Amniotic stem cell (primary cell): ENCODE measurements around the gene OPA1.

Source experiments
- DNase-seq: peaks from one replicate; lab custom pipeline; 2025; lab: John Stamatoyannopoulos, UW

Gene OPA1

GRCh38 chr3:193592841-193593667, at the start of gene OPA1:
Gene OPA1 (plus strand): TSS chr3:193593208. CDS start chr3:193593378, 170 bp downstream.
- DNase-seq: peak; percentile 94

DNA sequence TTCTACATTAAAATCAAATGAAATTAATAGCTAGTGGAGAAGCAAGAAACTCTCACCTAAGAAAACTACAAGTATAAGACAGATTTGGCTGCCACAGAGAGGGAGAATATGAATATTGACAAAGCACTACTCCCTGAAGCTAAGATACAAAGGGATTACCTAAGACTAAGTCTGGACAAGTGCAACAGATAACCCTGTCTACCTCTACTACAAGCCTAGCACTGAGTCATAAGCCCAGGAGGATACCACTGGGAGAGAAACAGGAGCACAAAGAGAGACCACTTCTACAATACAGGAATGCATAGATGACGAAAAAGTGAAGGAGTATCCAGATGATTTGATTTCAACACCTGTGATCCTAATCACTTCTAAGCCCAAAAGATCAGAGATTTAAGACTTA, 48.7 kb upstream of the OPA1 start:
- DNase-seq: no peak

DNA sequence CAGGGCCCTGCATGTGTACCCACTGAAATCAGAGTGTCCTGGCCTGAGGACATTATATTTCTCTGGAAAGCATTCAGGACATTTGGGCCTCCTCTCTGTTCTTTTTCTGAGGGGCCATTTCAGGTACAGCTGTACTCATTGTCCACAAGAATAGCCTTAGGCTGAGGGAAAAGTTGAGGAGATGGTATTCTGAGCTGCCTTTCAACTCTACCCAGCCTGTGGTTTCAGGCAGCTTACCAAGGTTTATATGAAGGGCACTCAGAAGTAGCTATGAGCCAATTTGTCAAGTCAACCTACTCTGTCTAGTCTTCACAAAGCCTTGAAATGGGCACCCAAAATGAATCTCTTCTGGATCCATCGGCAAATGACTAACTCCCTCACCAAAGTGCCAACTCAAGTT, 47.7 kb upstream of the OPA1 start:
- no peak for DNase-seq

- no peak for DNase-seq
Measured at GRCh38 chr3:193546129-193546528, 46.9 kb upstream of the OPA1 start.

DNA sequence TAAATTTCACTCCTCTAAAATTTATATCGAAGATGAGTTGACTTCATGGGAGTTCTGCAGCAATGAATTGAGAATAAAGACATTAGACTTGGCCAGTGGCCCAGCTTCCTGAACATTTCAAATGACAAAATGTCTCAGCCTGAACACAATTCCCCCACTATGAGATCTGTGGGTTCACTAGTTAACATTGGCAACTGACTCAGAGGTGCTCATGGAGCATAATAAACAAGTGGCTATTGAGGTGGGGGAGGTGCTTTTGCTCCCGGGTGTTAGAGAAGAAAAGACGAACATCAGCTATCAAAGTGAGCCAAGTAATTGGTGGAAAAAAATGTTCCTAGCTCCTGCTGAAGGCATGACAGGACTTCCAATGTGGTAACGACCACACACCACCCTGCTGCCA, 44.6 kb upstream of the OPA1 start:
- no peak for DNase-seq

DNA sequence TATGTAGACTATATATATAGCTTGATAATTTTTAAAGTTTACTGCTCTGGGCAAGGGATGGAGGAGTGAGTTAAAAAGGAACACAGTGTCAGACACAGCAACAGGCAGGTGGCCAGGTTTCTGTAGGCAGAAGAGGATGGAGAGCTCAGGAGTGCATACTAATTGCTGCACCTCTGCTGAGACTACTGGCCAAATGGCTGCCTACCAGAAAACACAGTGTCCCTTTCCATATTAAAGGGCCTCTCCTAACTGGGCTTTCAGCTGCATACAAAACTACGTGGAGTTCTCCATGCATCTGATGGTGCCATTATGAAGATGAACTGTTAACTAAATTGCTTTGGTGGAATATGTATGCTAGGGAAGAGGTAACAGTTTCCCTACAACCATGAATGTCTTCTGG, 40.1 kb upstream of the OPA1 start:
- no peak for DNase-seq

GRCh38 chr3:193553586-193553985, 39.4 kb upstream of the OPA1 start:
- DNase-seq: no peak

- DNase-seq: no peak
Measured at GRCh38 chr3:193554811-193555210, 38.2 kb upstream of the OPA1 start, which contains the start of gene ATP13A4. Gene ATP13A4 (minus strand): TSS chr3:193554895. CDS start chr3:193554799, 96 bp downstream.

DNA sequence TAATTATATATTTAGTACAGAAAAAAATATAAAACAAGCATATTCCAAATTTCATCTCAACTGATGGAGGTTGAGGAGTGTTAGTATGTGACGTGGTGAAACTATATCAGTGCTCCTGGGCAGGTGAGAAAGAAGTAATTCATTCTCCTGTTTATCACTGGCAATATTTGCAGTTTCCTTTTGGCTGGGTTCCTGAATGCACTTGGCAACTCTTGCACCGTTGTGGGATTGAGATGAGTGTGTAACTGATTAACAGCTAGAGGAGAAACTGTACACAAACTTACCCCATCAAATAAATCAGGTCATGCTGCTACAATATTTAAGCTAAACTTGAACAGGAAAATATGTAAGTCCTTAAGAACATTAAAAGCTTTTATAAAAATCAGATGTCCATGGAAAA, 36.2 kb upstream of the OPA1 start:
- DNase-seq: no peak

- DNase-seq: no peak
Measured at GRCh38 chr3:193559100-193559499, 33.9 kb upstream of the OPA1 start.

GRCh38 chr3:193560091-193560490, 32.9 kb upstream of the OPA1 start:
- DNase-seq: no peak

- no peak for DNase-seq
Measured at GRCh38 chr3:193560870-193561269, 32.1 kb upstream of the OPA1 start.

- no peak for DNase-seq
Measured at GRCh38 chr3:193563426-193563825, 29.6 kb upstream of the OPA1 start.

DNA sequence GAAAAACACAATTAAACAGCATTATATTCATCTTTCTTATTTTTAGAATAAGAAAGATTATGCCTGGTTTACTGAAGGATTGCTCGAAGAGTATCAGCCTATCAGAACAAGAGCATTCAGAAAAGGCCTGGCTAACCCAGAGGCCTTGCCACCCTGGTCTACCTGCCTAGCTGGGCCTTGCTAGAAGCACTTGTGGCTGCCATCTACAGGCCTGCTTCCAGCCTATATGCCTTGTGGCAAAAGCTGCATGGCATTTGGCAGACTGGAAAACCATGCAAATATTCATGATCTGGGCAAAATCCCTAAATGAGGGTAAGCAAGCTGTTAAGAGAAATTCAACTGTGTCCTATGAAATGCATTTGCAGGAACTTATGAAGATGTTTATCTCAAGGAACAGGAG, 29.0 kb upstream of the OPA1 start:
- DNase-seq: no peak

DNA sequence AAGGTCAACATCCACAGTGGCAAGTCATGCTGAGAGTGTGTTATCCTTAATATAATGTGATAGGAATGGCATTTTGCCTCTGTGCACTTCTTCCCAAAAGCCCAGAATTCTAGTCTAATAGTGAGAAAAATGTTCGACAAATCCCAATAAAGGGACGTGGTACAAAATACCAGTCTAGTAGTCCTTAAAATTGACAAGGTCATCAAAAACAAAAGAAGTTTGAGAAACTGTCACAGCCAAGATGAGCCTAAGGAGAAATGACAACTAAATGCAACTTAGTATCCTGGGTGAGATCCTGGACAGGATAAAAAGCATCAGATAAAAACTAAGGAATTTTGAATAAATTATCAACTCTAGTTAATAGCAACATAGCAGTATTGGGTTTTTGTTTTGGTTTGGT, 23.9 kb upstream of the OPA1 start:
- DNase-seq: no peak

- DNase-seq: peak; percentile 28
Measured at GRCh38 chr3:193572426-193572908, 20.5 kb upstream of the OPA1 start.

DNA sequence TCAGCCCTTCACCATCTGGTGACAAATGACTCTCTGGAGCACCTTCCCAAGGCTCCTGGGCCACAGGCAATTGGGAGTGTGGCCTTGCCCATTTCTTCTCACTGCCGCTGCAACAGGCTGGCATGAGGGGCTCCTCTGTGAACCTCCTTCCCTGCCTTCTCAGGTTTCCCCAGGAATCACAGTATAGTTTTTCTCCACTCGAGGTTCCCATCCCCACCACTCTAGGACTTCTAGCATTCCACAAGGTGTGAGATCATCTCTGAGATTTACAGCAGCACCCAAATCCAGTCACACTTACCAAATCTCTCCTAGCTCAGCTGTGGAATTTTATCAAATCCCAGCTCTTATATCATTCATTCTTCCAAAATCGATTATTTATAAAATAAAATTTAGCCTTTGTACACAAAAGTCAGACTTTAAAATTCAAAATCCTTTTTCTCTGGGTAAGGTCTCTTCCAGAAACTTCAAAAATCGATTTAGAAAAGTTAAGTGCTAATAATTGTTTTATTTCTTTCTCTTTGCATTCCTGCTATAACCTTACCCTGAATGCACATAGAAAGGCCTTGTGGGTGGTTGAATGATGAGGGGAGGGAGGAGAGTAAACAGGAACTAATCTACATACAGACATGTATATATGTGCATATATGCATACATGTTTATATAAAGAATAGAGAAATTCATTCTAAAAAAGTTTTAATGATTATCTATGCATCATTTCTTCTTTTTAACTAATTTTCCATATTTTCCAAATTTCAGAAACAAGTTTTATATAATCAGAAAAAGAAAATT, 19.4 kb upstream of the OPA1 start:
- no peak for DNase-seq

DNA sequence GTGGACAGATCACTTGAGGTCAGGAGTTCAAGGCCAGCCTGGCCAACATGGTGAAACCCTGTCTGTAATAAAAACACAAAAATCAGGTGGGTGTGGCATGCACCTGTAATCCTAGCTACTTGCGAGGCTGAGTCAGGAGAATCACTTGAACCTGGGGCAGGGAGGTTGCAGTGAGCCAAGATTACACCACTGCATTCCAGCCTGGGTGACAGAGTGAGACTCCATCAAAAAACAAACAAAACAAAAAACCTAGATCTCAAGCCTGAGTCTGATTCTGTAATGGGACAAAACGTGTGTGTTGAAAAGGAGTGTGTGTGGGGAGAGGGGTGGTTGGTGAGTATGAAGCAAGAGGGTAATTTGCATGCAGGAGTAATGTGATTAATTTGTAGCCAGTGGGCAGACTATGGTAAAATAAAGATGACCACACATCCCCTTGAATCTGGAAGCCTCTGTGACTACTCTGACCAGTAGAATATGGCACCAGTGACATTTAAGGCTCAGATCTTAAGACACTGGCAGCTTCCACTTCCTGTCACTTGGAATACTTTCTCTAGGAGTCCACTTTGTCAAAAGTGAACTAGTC, 18.4 kb upstream of the OPA1 start:
- DNase-seq: no peak

DNA sequence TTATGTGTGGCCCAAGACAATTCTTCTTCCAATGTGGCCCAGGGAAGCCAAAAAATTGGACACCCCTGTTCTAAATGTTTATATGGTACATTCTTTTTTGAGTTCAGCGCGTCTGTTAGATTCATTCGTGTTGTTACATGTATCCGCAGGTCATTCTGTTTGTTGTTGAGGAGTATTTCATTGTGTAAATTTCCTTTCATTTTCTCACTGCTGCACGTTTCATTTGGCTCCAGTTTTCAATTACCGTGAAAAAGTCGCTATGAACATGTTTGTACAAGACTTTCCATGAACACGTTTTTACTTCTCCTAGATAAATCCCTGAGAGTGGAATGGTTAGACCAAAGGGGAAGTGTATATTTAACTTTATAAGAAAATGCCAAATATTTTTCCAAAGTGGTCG, 7.5 kb upstream of the OPA1 start:
- no peak for DNase-seq

DNA sequence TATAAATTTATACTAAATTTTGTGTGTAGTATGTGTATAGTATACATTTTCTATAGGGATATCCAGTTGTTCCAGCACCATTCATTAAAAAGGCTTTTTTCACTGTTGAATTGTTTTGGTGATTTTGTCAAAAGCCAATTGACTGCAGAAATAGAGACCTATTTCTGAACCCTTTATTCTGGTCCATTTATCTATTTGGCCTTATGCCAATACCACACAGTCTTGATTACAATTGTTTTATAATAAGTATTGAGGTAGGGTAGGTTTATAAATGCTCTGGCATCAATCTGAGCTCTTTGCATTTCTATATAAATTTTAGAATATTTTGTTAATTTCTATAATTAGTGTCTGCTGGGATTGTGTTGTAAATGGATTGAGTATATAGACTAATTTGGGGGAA, 6.5 kb upstream of the OPA1 start:
- no peak for DNase-seq

DNA sequence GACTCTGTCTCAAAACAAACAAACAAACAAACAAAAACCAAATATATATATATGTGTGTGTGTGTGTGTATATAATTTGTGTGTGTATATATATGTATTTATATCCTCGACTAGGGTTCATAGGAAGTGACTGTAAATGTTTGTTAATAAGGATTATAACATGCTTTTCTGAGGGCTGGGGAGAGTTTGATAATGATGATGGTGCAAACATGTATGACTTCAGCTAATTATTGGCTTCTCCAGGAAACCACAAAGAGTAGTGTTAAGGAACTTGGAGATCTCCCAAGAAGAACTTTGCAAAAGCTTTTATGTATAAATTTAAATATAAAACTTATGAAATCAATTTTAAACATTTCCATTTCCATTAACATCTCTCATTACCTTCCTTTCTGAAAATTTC, 3.9 kb upstream of the OPA1 start:
- no peak for DNase-seq

GRCh38 chr3:193589616-193590015, 3.4 kb upstream of the OPA1 start:
- no peak for DNase-seq
